Cardiac muscle cell (in vitro differentiated cells and primary cell): ENCODE results near the gene SLU7. TPM values are rescaled to one million over a fixed set of nuclear protein-coding genes. Genes with fewer than 3 reads are reported as not detected.

Experiments
- DNase-seq, 2 donors: peaks; one replicate each; pipeline versions ENCODE4 v3.0.0 to v3.0.0-alpha.2; 2010 to 2017; ENCODE audit warnings: low read depth in 1 of 2, low spot score in 1 of 2
- H3K27ac ChIP-seq: fragments of 200-600 bp; sonication (generic); 2 replicates; pipeline ENCODE4 v1.5.1; 2016
- H3K27me3 ChIP-seq: fragments of 200-600 bp; sonication (generic); 2 replicates; pipeline ENCODE4 v1.6.0; 2016; ENCODE audit warnings: control low read depth
- H3K36me3 ChIP-seq: fragments of 200-600 bp; sonication (generic); 2 replicates; pipeline ENCODE4 v1.5.1; 2016; ENCODE audit warnings: control low read depth
- H3K4me1 ChIP-seq: fragments of 200-600 bp; sonication (generic); 2 replicates; pipeline ENCODE4 v1.8.1; 2017; ENCODE audit warnings: low read depth, mild to moderate bottlenecking, mixed run types
- H3K4me3 ChIP-seq: fragments of 200-600 bp; sonication (generic); 2 replicates; pipeline ENCODE4 v1.5.1; 2016; ENCODE audit warnings: mild to moderate bottlenecking
- H3K9me3 ChIP-seq: fragments of 200-600 bp; sonication (generic); 2 replicates; pipeline ENCODE4 v1.5.1; 2017; ENCODE audit warnings: low read depth, mild to moderate bottlenecking, control low read depth
- CTCF ChIP-seq: IDR thresholded peaks from 2 replicates; pipeline ENCODE4 v1.5.1; 2012; ENCODE audit warnings: low read depth, mild to moderate bottlenecking, low read length
- polyA plus RNA-seq: library from polyadenylated mRNA; unstranded; fragments of >200 nt; fragmentation: Nextera tagmentation; extraction: Ambion mirVana; gene quantifications from 2 replicates; pipeline ENCODE4 v1.2.1, GENCODE V29; 2016
- total RNA-seq: library from RNA; depleted of rRNA; stranded (reverse); fragments of >200 nt; gene quantifications from 2 replicates; pipeline ENCODE4 v1.2.3, GENCODE V29; 2016

SLU7 gene
- total and polyA plus RNA-seq, 2 experiments from 2014 or later: 30.1 to 49.7 TPM

GRCh38 chr5:160464466-160464797 lies 45.6 kb upstream of the SLU7 start:
- H3K4me3 ChIP-seq: no peak overlapping the region
- no peaks in the 10 kb centered on the region for H3K4me1 ChIP-seq
- TF ChIP-seq CTCF: no peak
- H3K36me3 ChIP-seq: no peaks in the 10 kb centered on the region
- H3K27me3 ChIP-seq: no peaks in the 10 kb centered on the region
- no peaks in the 10 kb centered on the region for H3K9me3 ChIP-seq
- no peak for DNase-seq
- no peak overlapping the region for H3K27ac ChIP-seq

- TF ChIP-seq CTCF: no peak
- Histone ChIP-seq H3K27me3 (no peaks in the 10 kb centered on the region), H3K9me3 (no peaks in the 10 kb centered on the region), H3K4me3 (no peak overlapping the region), H3K4me1 (no peaks in the 10 kb centered on the region), H3K27ac (no peak overlapping the region), H3K36me3 (no peaks in the 10 kb centered on the region)
- peak in 1 of 2 donors; percentile 70 for DNase-seq
Measured at GRCh38 chr5:160463740-160464465, 45.0 kb upstream of the SLU7 start.

- no peaks in the 10 kb centered on the region for H3K36me3 ChIP-seq
- no peaks in the 10 kb centered on the region for H3K27me3 ChIP-seq
- H3K4me1 ChIP-seq: no peaks in the 10 kb centered on the region
- no peaks in the 10 kb centered on the region for H3K9me3 ChIP-seq
- TF ChIP-seq CTCF: no peak
- no peak overlapping the region for H3K27ac ChIP-seq
- no peak for DNase-seq
- no peak overlapping the region for H3K4me3 ChIP-seq
Measured at GRCh38 chr5:160463227-160463626, 44.3 kb upstream of the SLU7 start.

GRCh38 chr5:160462167-160462566 lies 43.3 kb upstream of the SLU7 start:
- no peak for DNase-seq
- Histone ChIP-seq H3K9me3 (no peaks in the 10 kb centered on the region), H3K27ac (no peak overlapping the region), H3K4me1 (no peaks in the 10 kb centered on the region), H3K27me3 (no peaks in the 10 kb centered on the region), H3K36me3 (no peaks in the 10 kb centered on the region), H3K4me3 (no peak overlapping the region)
- TF ChIP-seq CTCF: no peak

GRCh38 chr5:160461378-160461777 lies 42.5 kb upstream of the SLU7 start:
- Histone ChIP-seq H3K4me3 (no peak overlapping the region), H3K36me3 (no peaks in the 10 kb centered on the region)
- DNase-seq: no peak

More at GRCh38 chr5:160461378-160461777, 42.5 kb upstream of the SLU7 start:
- no peak overlapping the region for H3K27ac ChIP-seq
- no peak for TF ChIP-seq CTCF
- no peaks in the 10 kb centered on the region for H3K4me1 ChIP-seq
- no peaks in the 10 kb centered on the region for H3K27me3 ChIP-seq
- no peaks in the 10 kb centered on the region for H3K9me3 ChIP-seq
